ENCODE measurements around the gene TMEM271.

The TMEM271 gene

DNA sequence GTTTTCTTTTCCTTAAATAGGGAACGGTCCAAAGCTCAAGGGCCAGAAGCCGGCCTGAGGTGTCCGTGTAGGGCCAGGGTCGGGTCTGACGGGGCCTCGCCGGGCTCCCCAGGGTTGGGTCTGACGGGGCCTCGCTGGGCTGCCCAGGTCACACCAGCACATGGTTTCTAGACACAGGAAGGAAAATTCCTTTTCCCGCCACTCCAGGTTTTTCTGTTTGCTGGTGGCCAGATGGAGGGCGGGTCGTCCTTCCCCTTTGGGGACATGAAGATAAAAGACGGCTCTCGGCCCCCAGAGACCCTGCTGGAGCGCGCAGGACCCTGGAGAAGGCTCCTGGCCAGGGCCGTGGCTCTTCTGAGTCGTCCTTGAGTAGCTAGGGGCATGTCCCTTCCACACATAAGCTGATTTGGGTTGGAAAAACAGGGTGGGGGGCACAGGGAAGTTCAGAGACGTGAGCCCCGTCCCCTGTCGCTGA is 42.0 kb downstream of the TMEM271 start:
- no peak for DNase-seq (ENCODE audit: low spot score)

DNA sequence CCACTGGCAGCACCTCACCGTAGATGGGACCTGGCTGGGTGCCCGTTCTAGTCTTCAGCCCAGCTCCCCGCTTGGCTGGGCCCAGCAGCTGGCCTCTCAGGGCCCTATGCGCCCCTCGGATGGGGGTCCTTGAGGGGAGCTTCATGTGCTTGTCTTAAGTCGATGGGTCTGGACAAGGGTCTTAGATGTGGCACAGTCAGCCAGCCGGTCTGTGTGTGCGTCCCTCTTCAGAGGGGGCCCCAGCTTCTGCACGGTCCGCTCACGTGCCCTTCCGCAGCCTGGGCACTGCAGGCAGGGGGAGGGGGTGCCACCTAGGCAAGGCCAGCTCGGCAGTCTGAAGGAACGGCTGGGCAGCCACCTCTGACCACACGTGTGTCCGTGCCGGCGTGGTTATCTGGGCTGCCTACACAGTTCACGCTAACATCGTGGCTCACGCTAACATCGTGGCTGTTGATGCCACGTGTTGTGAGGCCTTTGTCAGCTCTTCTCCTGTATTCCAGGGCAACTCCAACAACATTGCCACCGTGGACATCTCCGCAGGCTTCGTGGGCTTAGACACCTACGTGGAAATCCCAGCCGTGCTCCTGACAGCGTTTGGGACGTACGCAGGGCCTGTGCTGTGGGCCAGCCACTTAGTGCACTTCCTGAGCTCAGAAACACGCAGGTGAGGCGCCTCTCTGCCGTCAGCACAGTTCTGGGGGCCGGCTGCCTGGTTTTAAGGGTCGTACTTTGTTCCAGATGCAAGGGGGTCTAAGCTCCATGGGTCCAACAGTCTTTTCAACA is 42.6 kb downstream of the TMEM271 start:
- no peak for DNase-seq (ENCODE audit: low spot score)

DNA sequence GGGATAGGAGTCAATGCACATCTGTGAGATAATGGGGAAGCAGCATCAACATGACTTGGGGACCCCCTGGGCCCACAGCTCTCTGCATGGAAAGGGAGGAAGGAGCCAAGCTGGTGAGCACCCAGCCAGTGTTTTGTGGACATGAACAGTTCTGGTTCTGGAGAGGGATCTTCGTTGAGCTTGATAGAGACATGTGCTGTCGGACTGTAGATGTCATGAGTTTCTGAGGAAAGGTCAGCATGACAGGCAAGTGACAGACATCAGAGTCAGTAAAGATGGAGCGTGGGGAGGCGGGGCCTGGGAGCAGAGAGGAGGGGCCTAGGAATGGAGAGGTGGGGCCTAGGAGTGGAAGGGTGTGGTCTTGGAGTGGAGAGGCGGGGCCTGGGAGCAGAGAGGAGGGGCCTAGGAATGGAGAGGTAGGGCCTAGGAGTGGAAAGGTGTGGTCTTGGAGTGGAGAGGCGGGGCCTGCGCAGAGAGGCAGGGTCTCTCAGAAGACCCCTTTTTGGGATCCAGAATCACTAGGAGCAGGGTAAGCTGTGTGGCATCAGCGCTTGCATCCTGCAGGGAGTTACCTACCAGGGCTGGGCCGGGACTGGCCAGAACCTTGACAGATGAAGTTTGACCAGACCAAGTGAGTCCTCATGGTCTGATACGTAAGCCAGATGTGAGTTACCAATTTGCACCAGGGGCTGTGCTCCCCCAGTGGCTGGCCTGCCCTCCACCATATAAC is 43.3 kb downstream of the TMEM271 start:
- no peak for DNase-seq (ENCODE audit: low spot score)

DNA sequence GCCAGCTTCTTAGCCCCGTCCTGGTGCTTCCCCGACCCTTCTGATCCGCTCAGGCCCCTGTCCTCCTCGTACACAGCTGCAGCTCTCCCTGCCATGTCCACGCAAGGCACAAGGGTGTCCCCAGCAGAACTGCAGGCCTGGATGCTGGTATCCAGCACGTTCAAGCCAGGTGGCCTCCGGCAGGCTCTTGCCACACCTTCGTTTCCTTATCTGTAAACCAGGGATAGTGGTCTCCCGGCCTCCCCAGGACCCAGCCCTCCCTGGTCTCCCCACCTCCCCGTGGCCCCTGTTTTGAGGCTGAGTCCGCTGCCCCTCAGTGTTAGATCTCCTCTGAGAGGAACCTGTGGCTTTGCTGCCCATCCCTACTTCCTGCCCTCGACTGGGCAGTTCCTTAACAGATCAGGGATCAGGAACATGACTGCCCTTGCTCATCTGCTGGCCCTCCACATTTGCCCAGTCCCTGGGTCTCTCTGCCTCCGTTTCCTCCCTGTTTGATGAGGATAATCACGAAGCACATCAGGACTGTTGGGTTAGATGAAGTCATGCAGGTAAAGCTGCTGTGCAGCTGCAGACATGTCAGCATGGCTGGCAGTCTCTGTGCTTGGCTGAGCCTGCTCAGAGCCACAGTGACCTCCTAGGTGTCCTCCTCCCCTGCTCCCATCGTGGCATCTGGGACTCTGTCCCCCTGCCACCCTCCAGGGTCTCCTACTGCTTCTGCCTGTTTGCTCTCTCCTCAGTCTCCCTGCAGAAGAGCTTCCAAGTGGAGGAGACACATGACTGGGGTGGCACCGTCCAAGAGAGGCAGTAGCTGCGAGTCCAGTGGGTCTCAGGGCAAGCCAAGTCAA is 44.2 kb downstream of the TMEM271 start:
- no peak for DNase-seq (ENCODE audit: low spot score)

DNA sequence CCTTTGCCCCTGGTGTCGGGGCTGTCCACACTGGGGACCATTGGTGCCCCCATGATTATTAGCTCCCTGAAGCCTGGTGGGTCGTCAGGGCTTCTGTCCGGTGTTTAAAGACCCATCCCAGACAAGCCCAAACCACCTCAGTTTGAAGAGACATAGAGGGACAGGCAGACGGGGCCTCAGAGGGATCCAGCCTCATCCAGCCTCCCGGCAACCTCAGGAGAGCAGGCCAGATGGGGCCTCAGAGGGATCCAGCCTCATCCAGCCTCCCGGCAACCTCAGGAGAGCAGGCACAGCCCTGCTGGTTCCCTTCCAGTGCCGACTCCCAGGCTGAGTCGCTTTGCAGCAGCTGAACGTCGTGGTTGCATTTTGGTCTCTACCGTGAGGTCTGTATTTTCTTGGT is 45.0 kb downstream of the TMEM271 start:
- no peak for DNase-seq (ENCODE audit: low spot score)

DNA sequence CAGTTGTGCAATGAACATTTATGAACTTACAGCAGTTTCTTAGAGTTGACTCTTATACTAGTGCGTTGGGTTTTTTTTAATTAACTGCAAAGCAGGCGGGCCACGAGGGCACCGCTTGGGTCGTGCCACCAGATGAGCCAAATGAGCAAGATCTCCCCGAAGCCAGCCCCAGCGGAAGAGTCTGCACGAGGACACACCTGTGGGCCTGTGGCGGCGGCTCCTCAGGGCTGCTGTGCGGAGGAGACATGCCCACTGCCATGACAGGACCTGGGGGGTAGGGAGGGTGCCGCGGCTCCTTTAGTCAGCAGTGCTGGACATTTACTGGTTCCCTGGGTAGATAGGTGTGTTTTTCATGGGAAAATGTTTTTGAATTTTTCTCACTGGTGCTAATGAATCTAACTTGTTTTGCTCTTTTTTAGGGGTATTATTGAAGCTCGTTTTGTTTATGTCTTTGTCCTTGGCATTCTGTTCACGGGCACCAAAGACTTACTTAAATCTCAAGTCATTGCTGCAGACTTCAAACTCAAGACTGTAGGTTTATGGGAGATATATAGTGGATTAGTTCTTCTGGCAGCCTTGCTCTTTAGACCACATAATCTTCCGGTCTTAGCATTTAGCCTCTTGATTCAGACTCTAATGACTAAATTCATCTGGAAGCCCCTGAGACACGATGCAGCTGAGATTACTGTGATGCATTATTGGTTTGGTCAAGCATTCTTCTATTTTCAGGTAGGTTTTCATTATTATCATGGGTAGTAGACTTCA is 45.9 kb downstream of the TMEM271 start:
- no peak for DNase-seq (ENCODE audit: low spot score)

DNA sequence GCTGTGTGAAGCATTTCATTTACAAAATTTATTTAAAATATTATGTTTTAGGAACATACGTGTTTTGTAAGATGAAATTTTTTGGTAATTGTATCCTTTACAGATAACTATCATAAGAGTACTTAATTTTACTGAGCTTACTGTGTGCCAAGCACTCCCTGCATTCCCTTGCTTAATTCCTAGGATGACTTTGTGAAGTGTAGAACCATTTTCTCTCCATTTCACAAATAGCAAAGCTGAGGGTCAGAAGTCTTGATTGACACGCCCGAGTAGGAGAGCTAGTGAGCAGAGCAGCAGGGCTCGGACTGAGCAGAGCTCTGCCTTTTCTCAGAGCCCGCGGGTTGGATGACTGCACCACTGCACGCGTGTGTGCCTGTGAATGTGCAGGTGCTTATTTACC is 46.5 kb downstream of the TMEM271 start:
- DNase-seq (ENCODE audit: low spot score), result no peak

DNA sequence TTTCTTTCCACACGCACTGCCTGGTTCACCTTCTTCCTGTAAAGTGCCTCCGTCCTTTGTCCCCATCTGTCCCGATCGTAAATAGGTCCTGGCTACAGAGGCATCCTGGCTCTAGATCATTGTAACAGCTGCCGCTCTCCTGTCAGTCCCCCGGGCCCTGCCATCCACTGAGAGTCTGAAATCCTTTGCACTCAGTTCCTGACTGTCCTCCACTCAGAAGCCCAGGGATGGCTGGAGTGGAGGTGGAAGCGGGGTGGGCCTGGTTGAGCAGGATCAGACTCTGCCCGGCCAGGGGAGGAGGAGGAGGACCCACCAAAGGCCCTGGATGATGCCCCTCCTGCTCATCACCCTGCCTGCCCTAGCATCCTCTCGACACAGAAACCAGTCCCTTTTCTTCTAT is 47.3 kb downstream of the TMEM271 start:
- no peak for DNase-seq (ENCODE audit: low spot score)

DNA sequence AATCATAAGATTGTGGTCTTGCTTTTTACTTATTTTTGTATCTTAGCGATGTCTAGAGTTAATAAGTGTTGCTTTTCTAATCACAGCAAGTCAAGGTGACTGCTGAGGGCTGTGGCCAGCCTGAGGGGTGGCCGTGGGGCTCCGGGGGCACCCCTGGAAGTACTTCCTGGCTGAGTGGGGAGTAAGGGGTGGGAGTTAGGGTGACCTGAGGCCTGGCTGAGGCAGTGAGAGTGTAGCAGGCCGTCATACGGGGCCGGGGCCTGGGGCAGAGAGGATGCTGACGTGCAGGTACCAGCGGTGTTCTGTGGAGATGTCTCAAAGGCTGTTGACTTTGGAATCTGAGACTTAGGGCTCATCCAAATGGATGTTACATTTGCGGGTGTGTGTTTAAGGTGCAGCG is 47.8 kb downstream of the TMEM271 start:
- no peak for DNase-seq (ENCODE audit: low spot score)

DNA sequence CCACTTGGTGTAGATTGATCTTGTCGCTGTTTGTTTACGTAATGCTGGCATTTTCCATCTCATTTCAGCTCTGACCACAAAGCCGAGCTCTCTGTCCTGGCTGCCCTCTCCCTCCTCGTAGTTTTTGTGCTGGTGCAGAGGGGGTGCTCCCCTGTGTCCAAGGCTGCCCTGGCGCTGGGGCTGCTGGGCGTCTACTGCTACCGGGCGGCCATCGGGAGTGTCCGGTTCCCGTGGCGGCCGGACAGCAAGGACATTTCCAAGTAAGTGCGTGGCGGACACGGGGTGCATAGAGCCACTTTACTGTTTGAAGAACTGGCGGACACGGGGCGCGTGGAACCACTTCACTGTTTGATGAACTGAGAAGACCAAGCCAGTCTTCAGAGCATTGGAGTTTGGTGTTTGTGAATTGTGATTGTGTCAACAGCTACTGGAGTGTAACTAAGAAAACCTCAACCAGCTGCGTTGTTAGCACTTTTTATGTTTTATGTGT is 49.1 kb downstream of the TMEM271 start:
- no peak for DNase-seq (ENCODE audit: low spot score)

DNA sequence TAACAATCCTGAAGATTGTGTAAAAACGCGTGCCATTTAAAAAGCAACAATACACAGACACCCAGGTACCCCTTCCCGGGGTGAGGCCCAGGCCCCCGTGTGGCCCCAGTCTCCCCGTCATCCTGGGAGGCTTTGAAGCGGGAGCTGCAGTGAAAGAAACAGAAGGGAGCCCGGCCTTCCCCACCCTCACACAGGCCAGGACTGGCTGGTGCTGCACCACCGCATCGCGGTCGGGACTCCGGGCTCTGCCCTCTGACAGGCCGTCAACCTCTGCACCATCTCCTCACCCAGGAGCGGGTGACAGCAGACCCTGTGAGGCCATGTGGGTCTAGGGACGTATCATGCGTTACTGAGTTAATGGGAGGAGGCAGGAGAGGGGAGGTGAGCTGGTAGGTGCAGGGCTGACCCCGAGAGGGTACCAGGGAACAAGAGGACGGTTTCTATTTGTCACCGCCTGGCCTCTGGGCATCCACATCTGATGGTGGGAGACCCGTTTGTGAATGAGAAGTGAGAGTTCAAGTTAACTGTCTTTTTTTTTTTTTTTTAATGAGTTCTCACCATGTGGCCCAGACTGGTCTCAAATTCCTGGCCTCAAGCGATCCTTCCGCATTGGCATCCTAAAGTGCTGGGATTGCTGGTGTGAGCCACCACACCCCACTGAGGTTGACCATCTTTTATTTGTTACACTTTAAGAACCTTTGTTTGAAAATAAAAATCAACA is 49.7 kb downstream of the TMEM271 start:
- no peak for DNase-seq (ENCODE audit: low spot score)

DNA sequence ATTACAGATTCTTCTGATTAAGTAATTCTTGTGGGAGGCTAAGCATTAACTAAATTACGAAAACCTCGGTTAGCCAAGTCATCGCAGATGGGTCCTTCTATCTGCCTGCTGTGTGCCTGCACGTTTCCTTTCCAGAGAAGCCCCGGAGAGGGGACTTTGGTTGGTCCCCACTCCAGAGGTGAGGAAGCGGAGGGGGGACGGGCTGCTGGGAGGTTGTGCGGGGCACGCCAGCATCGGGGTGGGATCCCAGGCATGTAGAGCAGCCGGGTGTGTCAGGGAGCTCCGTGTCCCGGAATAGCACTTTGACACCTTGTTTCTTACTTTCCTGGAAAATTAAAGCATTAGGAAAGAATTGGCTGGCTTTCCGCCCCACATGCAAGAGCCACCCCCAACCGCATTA is 50.4 kb downstream of the TMEM271 start:
- no peak for DNase-seq (ENCODE audit: low spot score)

DNA sequence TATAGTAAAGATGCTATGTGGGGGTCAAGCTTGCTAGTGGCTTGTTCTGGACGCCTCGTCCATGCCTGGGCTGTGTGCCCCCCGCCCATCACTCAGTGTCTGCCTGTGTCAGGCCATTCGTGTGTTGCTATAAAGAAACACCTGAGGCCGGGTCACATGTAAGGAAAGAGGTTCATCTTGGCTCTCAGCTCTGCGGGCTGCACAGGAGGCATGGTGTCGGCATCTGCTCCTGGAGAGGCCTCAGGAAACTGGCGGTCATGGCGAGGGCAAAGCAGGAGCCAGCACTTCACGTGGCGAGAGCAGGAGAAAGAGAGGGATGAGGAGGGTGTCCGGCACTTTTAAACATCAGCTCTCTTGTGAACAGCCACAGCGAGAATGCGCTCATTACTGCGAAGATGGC is 51.9 kb downstream of the TMEM271 start:
- DNase-seq (ENCODE audit: low spot score), result no peak
